PC-9 (cell line): Measurements from ENCODE around the gene BCCIP. TPM values are rescaled to one million over a fixed set of nuclear protein-coding genes. Genes with fewer than 3 reads are reported as not detected.

ENCODE experiments used
- BruUV-seq: library from RNA; stranded (reverse); fragments of 400-500 nt; replicated peaks from 2 replicates; lab custom pipeline; 2021; lab: Mats Ljungman, UMichigan
- CTCF ChIA-PET: fragments of 300-600 bp; sonication (Branson Sonifier 250); formaldehyde crosslinking; loops from one replicate; lab custom pipeline; 2022; ENCODE audit warnings: antibody characterized with exemption; lab: Charles Lee
- POLR2A ChIA-PET: fragments of 300-600 bp; sonication (Branson Sonifier 250); formaldehyde crosslinking; loops from one replicate; lab custom pipeline; 2022; ENCODE audit warnings: antibody characterized with exemption; ENCODE audit not compliant: unreplicated experiment; lab: Charles Lee
- DNase-seq, 2 experiments: peaks; one replicate each; pipeline versions ENCODE4 v3.0.0 to v3.0.0-alpha.2; 2015 to 2022; ENCODE audit warnings: mixed read lengths in 1 of 2
- H2AFZ ChIP-seq: fragments of 200-600 bp; sonication (generic); 2 replicates; pipeline ENCODE4 v1.8.1; 2017; ENCODE audit warnings: antibody characterized with exemption
- H3F3A ChIP-seq: fragments of 200-600 bp; sonication (generic); 2 replicates; pipeline ENCODE4 v1.8.1; 2017; ENCODE audit warnings: antibody characterized with exemption, mild to moderate bottlenecking, low read depth; ENCODE audit not compliant: insufficient read depth
- H3K27ac ChIP-seq: fragments of 200-600 bp; sonication (generic); 2 replicates; pipeline ENCODE4 v1.6.1; 2016; ENCODE audit warnings: mixed run types
- H3K27me3 ChIP-seq: fragments of 200-600 bp; sonication (generic); 2 replicates; pipeline ENCODE4 v1.6.1; 2016; ENCODE audit warnings: low read depth, mixed run types; ENCODE audit not compliant: insufficient read depth
- H3K36me3 ChIP-seq: fragments of 200-600 bp; sonication (generic); 2 replicates; pipeline ENCODE4 v1.6.1; 2016; ENCODE audit warnings: low read depth, mixed run types
- H3K4me1 ChIP-seq: fragments of 200-600 bp; sonication (generic); replicated peaks from 2 replicates; pipeline ENCODE4 v1.6.1; 2016; ENCODE audit warnings: mixed run types; ENCODE audit not compliant: insufficient read depth
- H3K4me2 ChIP-seq: fragments of 200-600 bp; sonication (generic); 2 replicates; pipeline ENCODE4 v1.6.1; 2017; ENCODE audit warnings: mixed run types
- H3K4me3 ChIP-seq: fragments of 200-600 bp; sonication (generic); 2 replicates; pipeline ENCODE4 v1.6.1; 2016; ENCODE audit warnings: mixed run types
- H3K79me2 ChIP-seq: fragments of 200-600 bp; sonication (generic); 2 replicates; pipeline ENCODE4 v1.6.1; 2017; ENCODE audit warnings: low read depth, mixed run types
- H3K9me2 ChIP-seq: fragments of 200-600 bp; sonication (generic); 2 replicates; pipeline ENCODE4 v1.8.1; 2017; ENCODE audit warnings: mild to moderate bottlenecking; ENCODE audit not compliant: insufficient read depth
- H3K9me3 ChIP-seq: fragments of 200-600 bp; sonication (generic); 2 replicates; pipeline ENCODE4 v1.8.1; 2016; ENCODE audit warnings: low read depth; ENCODE audit not compliant: insufficient read depth
- H4K20me1 ChIP-seq: fragments of 200-600 bp; sonication (generic); 2 replicates; pipeline ENCODE4 v1.8.1; 2017; ENCODE audit not compliant: insufficient read depth
- CTCF ChIP-seq: fragments of 200-600 bp; sonication (generic); conservative IDR thresholded peaks from 2 replicates; pipeline ENCODE4 v1.6.1; 2017; ENCODE audit warnings: mixed run types, antibody characterized with exemption, mild to moderate bottlenecking, moderate library complexity
- EZH2 ChIP-seq: fragments of 200-600 bp; sonication (generic); IDR thresholded peaks from 2 replicates; pipeline ENCODE4 v1.8.0; 2017; ENCODE audit warnings: antibody characterized with exemption, low read depth
- intact Hi-C: fragments of 100-400 bp; cut with micrococcal nuclease; formaldehyde crosslinking; loops from one replicate; pipeline ENCODE4 v1.10.0; 2022; ENCODE audit not compliant: unreplicated experiment
- total RNA-seq: library from RNA; stranded (reverse); gene quantifications from 2 replicates; pipeline ENCODE4 v1.2.3, GENCODE V29; 2021

The BCCIP gene
- total RNA-seq, 1 experiment from 2014 or later = 46.0 TPM

- BruUV-seq = no TSS peak
- H3K4me2 ChIP-seq = no peak overlapping the region
- H3K27me3 ChIP-seq = no peaks in the 10 kb centered on the region
- TF ChIP-seq CTCF (no peak), EZH2 (no peak)
- ChIA-PET POLR2A (no interaction called here), CTCF (no interaction called here)
- no peak overlapping the region for H3K27ac ChIP-seq
- no peaks in the 10 kb centered on the region for H3K36me3 ChIP-seq
- H3K9me3 ChIP-seq = no peaks in the 10 kb centered on the region
- DNase-seq = no peak
- intact Hi-C loops = no loop called here
- no peaks in the 10 kb centered on the region for H3K9me2 ChIP-seq
- no peaks in the 10 kb centered on the region for H3F3A ChIP-seq
- H4K20me1 ChIP-seq = no peaks in the 10 kb centered on the region
- no peak overlapping the region for H2AFZ ChIP-seq
- no peaks in the 10 kb centered on the region for H3K4me1 ChIP-seq
- H3K4me3 ChIP-seq = no peak overlapping the region
- no peaks in the 10 kb centered on the region for H3K79me2 ChIP-seq
Observed at GRCh38 chr10:125846894-125847293, 23.5 kb downstream of the BCCIP start.

- no TSS peak for BruUV-seq
- no peak overlapping the region for H3K4me2 ChIP-seq
- no peaks in the 10 kb centered on the region for H3K9me2 ChIP-seq
- TF ChIP-seq EZH2 = no peak
- no peak for TF ChIP-seq CTCF
- H3F3A ChIP-seq = no peaks in the 10 kb centered on the region
- intact Hi-C loops = no loop called here
- H2AFZ ChIP-seq = no peak overlapping the region
- DNase-seq = no peak
- H3K27me3 ChIP-seq = no peaks in the 10 kb centered on the region
- H3K4me3 ChIP-seq = no peak overlapping the region
- H3K9me3 ChIP-seq = no peaks in the 10 kb centered on the region
- H3K79me2 ChIP-seq = no peaks in the 10 kb centered on the region
- POLR2A ChIA-PET = no interaction called here
- H3K27ac ChIP-seq = no peak overlapping the region
- H3K36me3 ChIP-seq = no peaks in the 10 kb centered on the region
- H3K4me1 ChIP-seq = no peaks in the 10 kb centered on the region
- no peaks in the 10 kb centered on the region for H4K20me1 ChIP-seq
- CTCF ChIA-PET = no interaction called here
Observed at GRCh38 chr10:125848371-125848770, 25.0 kb downstream of the BCCIP start.

GRCh38 chr10:125848857-125849256 is 25.5 kb downstream of the BCCIP start:
- H3F3A ChIP-seq = no peaks in the 10 kb centered on the region
- no peaks in the 10 kb centered on the region for H3K79me2 ChIP-seq
- POLR2A ChIA-PET = no interaction called here
- H2AFZ ChIP-seq = no peak overlapping the region
- H3K9me2 ChIP-seq = no peaks in the 10 kb centered on the region
- no peaks in the 10 kb centered on the region for H3K27me3 ChIP-seq
- BruUV-seq = no TSS peak
- 0 out of 2 replicates have a peak, but pooled peaks cover 3% of the 10 kb centered on the region for H3K36me3 ChIP-seq
- H4K20me1 ChIP-seq = no peaks in the 10 kb centered on the region
- no peak overlapping the region for H3K4me3 ChIP-seq
- H3K4me1 ChIP-seq = no peaks in the 10 kb centered on the region
- intact Hi-C loops = no loop called here
- H3K27ac ChIP-seq = no peak overlapping the region
- no peaks in the 10 kb centered on the region for H3K9me3 ChIP-seq
- CTCF ChIA-PET = no interaction called here
- TF ChIP-seq CTCF = no peak
- TF ChIP-seq EZH2 = no peak
- H3K4me2 ChIP-seq = no peak overlapping the region
- DNase-seq = no peak
